Measurements from ENCODE around the gene AHSG.

DNA sequence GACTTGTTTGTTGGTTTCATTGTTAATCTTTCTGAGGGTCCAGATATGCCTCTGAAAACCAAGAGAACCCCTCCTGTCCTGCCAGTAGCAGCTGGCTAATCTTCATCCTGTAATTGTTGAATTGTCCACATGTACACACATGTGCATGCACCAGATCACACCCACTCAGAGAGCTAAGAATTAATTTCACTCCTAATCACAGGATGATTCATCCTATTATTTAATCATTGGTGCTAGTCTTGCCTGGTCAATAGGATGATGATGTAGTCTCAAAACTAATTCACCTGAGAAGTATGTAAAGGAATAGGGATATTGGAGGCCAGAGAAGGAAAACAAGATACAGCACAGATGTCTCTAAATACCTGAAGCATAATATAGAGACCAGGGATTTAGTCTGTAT lies 7.8 kb upstream of the AHSG start:
- TF ChIP-seq, protein P1, sequence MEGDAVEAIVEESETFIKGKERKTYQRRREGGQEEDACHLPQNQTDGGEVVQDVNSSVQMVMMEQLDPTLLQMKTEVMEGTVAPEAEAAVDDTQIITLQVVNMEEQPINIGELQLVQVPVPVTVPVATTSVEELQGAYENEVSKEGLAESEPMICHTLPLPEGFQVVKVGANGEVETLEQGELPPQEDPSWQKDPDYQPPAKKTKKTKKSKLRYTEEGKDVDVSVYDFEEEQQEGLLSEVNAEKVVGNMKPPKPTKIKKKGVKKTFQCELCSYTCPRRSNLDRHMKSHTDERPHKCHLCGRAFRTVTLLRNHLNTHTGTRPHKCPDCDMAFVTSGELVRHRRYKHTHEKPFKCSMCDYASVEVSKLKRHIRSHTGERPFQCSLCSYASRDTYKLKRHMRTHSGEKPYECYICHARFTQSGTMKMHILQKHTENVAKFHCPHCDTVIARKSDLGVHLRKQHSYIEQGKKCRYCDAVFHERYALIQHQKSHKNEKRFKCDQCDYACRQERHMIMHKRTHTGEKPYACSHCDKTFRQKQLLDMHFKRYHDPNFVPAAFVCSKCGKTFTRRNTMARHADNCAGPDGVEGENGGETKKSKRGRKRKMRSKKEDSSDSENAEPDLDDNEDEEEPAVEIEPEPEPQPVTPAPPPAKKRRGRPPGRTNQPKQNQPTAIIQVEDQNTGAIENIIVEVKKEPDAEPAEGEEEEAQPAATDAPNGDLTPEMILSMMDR (conservative IDR thresholded peaks at IDR 0.05 in 1 of 2, IDR thresholded peaks at IDR 0.05 in 1 of 2; ENCODE audit: low read depth in 1 of 2, low read length in 2 of 2), result no peak
- TF ChIP-seq EZH2 (IDR thresholded peaks at IDR 0.05; ENCODE audit: low read length, missing control alignments), result no peak

Data from fibroblast of lung (primary cell).